PC-9 (cell line): ENCODE data around the gene CDKN2AIP. TPM values are rescaled to one million over a fixed set of nuclear protein-coding genes. Genes with fewer than 3 reads are reported as not detected.

Experiments used
- Bru-seq: library from RNA; stranded (reverse); fragments of 400-500 nt; gene quantifications from one replicate; lab custom pipeline; 2021; lab: Mats Ljungman, UMichigan
- BruChase-seq, 2 experiments: library from RNA; stranded (reverse); fragments of 400-500 nt; gene quantifications; one replicate each; lab custom pipeline; 2021; lab: Mats Ljungman, UMichigan
- BruUV-seq: library from RNA; stranded (reverse); fragments of 400-500 nt; replicated peaks from 2 replicates; lab custom pipeline; 2021; lab: Mats Ljungman, UMichigan
- CTCF ChIA-PET: fragments of 300-600 bp; sonication (Branson Sonifier 250); formaldehyde crosslinking; loops from one replicate; lab custom pipeline; 2022; ENCODE audit warnings: antibody characterized with exemption; lab: Charles Lee
- POLR2A ChIA-PET: fragments of 300-600 bp; sonication (Branson Sonifier 250); formaldehyde crosslinking; loops from one replicate; lab custom pipeline; 2022; ENCODE audit warnings: antibody characterized with exemption; ENCODE audit not compliant: unreplicated experiment; lab: Charles Lee
- DNase-seq, 2 experiments: peaks; one replicate each; pipeline versions ENCODE4 v3.0.0 to v3.0.0-alpha.2; 2015 to 2022; ENCODE audit warnings: mixed read lengths in 1 of 2
- H2AFZ ChIP-seq: fragments of 200-600 bp; sonication (generic); 2 replicates; pipeline ENCODE4 v1.8.1; 2017; ENCODE audit warnings: antibody characterized with exemption
- H3F3A ChIP-seq: fragments of 200-600 bp; sonication (generic); 2 replicates; pipeline ENCODE4 v1.8.1; 2017; ENCODE audit warnings: antibody characterized with exemption, mild to moderate bottlenecking, low read depth; ENCODE audit not compliant: insufficient read depth
- H3K27ac ChIP-seq: fragments of 200-600 bp; sonication (generic); 2 replicates; pipeline ENCODE4 v1.6.1; 2016; ENCODE audit warnings: mixed run types
- H3K27me3 ChIP-seq: fragments of 200-600 bp; sonication (generic); 2 replicates; pipeline ENCODE4 v1.6.1; 2016; ENCODE audit warnings: low read depth, mixed run types; ENCODE audit not compliant: insufficient read depth
- H3K36me3 ChIP-seq: fragments of 200-600 bp; sonication (generic); 2 replicates; pipeline ENCODE4 v1.6.1; 2016; ENCODE audit warnings: low read depth, mixed run types
- H3K4me1 ChIP-seq: fragments of 200-600 bp; sonication (generic); replicated peaks from 2 replicates; pipeline ENCODE4 v1.6.1; 2016; ENCODE audit warnings: mixed run types; ENCODE audit not compliant: insufficient read depth
- H3K4me2 ChIP-seq: fragments of 200-600 bp; sonication (generic); 2 replicates; pipeline ENCODE4 v1.6.1; 2017; ENCODE audit warnings: mixed run types
- H3K4me3 ChIP-seq: fragments of 200-600 bp; sonication (generic); 2 replicates; pipeline ENCODE4 v1.6.1; 2016; ENCODE audit warnings: mixed run types
- H3K79me2 ChIP-seq: fragments of 200-600 bp; sonication (generic); 2 replicates; pipeline ENCODE4 v1.6.1; 2017; ENCODE audit warnings: low read depth, mixed run types
- H3K9me2 ChIP-seq: fragments of 200-600 bp; sonication (generic); 2 replicates; pipeline ENCODE4 v1.8.1; 2017; ENCODE audit warnings: mild to moderate bottlenecking; ENCODE audit not compliant: insufficient read depth
- H3K9me3 ChIP-seq: fragments of 200-600 bp; sonication (generic); 2 replicates; pipeline ENCODE4 v1.8.1; 2016; ENCODE audit warnings: low read depth; ENCODE audit not compliant: insufficient read depth
- H4K20me1 ChIP-seq: fragments of 200-600 bp; sonication (generic); 2 replicates; pipeline ENCODE4 v1.8.1; 2017; ENCODE audit not compliant: insufficient read depth
- EZH2 ChIP-seq: fragments of 200-600 bp; sonication (generic); IDR thresholded peaks from 2 replicates; pipeline ENCODE4 v1.8.0; 2017; ENCODE audit warnings: antibody characterized with exemption, low read depth
- intact Hi-C: fragments of 100-400 bp; cut with micrococcal nuclease; formaldehyde crosslinking; loops from one replicate; pipeline ENCODE4 v1.10.0; 2022; ENCODE audit not compliant: unreplicated experiment
- long read RNA-seq: library from polyadenylated mRNA; stranded (forward); transcript quantifications from one replicate; pipeline ENCODE4 v2.0.0, GENCODE V29; 2022
- total RNA-seq: library from RNA; stranded (reverse); gene quantifications from 2 replicates; pipeline ENCODE4 v1.2.3, GENCODE V29; 2021
- TF ChIP-seq, protein P1 (sequence below): fragments of 200-600 bp; sonication (generic); conservative IDR thresholded peaks from 2 replicates; pipeline ENCODE4 v1.6.1; 2017; ENCODE audit warnings: mixed run types, antibody characterized with exemption, mild to moderate bottlenecking, moderate library complexity

The CDKN2AIP gene, protein sequence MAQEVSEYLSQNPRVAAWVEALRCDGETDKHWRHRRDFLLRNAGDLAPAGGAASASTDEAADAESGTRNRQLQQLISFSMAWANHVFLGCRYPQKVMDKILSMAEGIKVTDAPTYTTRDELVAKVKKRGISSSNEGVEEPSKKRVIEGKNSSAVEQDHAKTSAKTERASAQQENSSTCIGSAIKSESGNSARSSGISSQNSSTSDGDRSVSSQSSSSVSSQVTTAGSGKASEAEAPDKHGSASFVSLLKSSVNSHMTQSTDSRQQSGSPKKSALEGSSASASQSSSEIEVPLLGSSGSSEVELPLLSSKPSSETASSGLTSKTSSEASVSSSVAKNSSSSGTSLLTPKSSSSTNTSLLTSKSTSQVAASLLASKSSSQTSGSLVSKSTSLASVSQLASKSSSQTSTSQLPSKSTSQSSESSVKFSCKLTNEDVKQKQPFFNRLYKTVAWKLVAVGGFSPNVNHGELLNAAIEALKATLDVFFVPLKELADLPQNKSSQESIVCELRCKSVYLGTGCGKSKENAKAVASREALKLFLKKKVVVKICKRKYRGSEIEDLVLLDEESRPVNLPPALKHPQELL
- total RNA-seq (7.7 and 8.7 TPM in 2 replicates), Bru-seq, nascent RNA (percentile 90 among the genes with signal in this experiment), BruChase-seq, experiment 1, labeled RNA remaining after a 2-hour chase (percentile 88 among the genes with signal in this experiment), BruChase-seq, experiment 2, labeled RNA remaining after a 6-hour chase (percentile 73 among the genes with signal in this experiment)
- long read RNA-seq, transcript CDKN2AIP-203 (3 exons, 2,721 nt), result major isoform, 12 of 16 reads
- long read RNA-seq, partial matches to known transcripts, result 0 of 16 reads
- long read RNA-seq, other reads (novel, unspliced or antisense), result 1 of 16 reads

DNA sequence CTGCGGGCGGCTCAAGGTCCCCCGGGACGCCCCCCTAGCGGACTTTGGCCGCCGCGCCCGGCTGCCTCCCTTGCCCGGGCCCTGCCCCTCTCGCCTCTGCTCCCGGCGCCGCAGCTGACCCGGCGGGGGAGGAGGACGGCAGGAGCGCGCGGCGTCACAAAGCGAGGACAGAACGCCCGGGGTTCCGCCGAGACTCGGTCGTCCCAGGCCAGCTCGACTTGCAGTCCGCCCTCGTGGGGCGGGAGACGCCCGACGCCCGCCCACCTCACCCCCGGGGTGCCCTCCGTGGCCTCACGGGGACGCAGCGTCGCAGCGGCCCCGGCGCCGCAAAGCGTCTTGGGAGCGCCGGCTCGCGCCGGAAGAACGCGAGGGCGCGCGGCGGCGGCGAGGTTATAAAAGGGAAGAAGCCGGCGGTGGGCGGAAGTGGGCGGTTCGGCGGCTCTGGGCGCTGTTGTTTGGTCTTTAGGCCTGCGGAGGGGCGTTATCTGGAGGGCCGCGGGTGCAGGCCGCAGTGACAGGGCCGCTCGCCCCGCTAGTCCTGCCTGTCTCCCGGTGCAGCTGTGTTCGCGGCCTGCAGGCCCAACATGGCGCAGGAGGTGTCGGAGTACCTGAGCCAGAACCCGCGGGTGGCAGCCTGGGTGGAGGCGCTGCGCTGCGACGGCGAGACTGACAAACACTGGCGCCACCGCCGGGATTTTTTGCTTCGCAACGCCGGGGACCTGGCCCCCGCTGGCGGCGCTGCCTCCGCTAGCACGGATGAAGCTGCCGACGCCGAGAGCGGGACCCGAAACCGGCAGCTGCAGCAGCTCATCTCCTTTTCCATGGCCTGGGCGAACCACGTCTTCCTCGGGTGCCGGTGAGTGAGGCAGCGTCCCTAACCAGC lies at the start of gene CDKN2AIP:
CDKN2AIP (plus strand) TSS at position 423 of the 883 bp plus-strand sequence; CDS start at position 585, 162 bp downstream.
- TF ChIP-seq, protein P1, sequence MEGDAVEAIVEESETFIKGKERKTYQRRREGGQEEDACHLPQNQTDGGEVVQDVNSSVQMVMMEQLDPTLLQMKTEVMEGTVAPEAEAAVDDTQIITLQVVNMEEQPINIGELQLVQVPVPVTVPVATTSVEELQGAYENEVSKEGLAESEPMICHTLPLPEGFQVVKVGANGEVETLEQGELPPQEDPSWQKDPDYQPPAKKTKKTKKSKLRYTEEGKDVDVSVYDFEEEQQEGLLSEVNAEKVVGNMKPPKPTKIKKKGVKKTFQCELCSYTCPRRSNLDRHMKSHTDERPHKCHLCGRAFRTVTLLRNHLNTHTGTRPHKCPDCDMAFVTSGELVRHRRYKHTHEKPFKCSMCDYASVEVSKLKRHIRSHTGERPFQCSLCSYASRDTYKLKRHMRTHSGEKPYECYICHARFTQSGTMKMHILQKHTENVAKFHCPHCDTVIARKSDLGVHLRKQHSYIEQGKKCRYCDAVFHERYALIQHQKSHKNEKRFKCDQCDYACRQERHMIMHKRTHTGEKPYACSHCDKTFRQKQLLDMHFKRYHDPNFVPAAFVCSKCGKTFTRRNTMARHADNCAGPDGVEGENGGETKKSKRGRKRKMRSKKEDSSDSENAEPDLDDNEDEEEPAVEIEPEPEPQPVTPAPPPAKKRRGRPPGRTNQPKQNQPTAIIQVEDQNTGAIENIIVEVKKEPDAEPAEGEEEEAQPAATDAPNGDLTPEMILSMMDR, result no peak
- no peak for TF ChIP-seq EZH2
- POLR2A ChIA-PET, result interaction anchor here (0.6 kb wide), 1 partner anchor 561 kb away, joined by 3 read pairs; no protein-coding TSS in a partner anchor
- Histone ChIP-seq H3F3A (peaks cover 27% of the 10 kb centered on the region), H3K9me2 (no peaks in the 10 kb centered on the region), H3K36me3 (peaks cover 14% of the 10 kb centered on the region; the same call in 1 of the 2 replicates), H3K4me2 (peak within 1 kb of the TSS; percentile 84), H3K9me3 (no peaks in the 10 kb centered on the region), H3K27me3 (no peaks in the 10 kb centered on the region), H3K4me1 (peaks cover 12% of the 10 kb centered on the region; the same call in 1 of the 2 replicates), H3K79me2 (peaks cover 27% of the 10 kb centered on the region), H2AFZ (peak within 1 kb of the TSS; percentile 97), H4K20me1 (no peaks in the 10 kb centered on the region), H3K4me3 (peak within 1 kb of the TSS; percentile 88), H3K27ac (peak within 1 kb of the TSS; percentile 93)
- TSS peak; percentile 54 for BruUV-seq
- CTCF ChIA-PET, result no interaction called here
- DNase-seq, result peak; percentile 81 to 93
- intact Hi-C loops, result loop anchor here (1.0 to 2.0 kb wide), 2 partner anchors 37 to 60 kb away; partner anchors contain the start of gene ING2

DNA sequence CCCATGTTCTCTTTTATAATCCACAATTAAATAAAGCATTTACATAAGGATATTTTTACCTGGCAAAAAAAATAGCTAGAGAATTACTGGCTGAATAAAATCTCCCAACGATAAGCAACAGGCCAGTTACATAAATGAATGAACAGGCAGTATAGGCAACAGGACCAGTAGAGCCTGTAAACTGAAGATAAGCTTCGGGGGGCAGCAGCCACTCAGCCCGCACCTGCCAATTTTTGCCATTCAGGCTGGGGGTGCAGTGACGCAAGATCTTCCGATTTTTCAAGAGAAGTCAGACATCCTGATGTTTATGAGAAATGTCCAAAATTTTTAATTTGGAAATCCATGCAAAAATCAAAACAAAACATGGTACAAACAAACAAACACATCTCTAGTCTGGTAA lies 49.0 kb upstream of the CDKN2AIP start:
- Histone ChIP-seq H3F3A (no peaks in the 10 kb centered on the region), H3K9me3 (no peaks in the 10 kb centered on the region), H2AFZ (no peak overlapping the region), H3K27ac (no peak overlapping the region), H3K27me3 (0 out of 2 replicates have a peak, but pooled peaks cover 2% of the 10 kb centered on the region), H3K79me2 (no peaks in the 10 kb centered on the region), H3K36me3 (no peaks in the 10 kb centered on the region), H3K4me3 (no peak overlapping the region), H3K4me1 (no peaks in the 10 kb centered on the region), H4K20me1 (no peaks in the 10 kb centered on the region), H3K9me2 (no peaks in the 10 kb centered on the region), H3K4me2 (no peak overlapping the region)
- TF ChIP-seq EZH2, result no peak
- TF ChIP-seq, protein P1, result no peak
- intact Hi-C loops, result no loop called here
- POLR2A ChIA-PET, result no interaction called here
- no TSS peak for BruUV-seq
- DNase-seq, result no peak
- CTCF ChIA-PET, result no interaction called here
